Smooth muscle cell of the pulmonary artery (primary cell): ENCODE measurements around the gene AGR3. TPM values are rescaled to one million over a fixed set of nuclear protein-coding genes. Genes with fewer than 3 reads are reported as not detected.

ENCODE experiments used
- total RNA-seq: library from RNA; depleted of rRNA; stranded (reverse); fragments of >200 nt; gene quantifications from 2 replicates; pipeline ENCODE4 v1.2.3, GENCODE V29; 2014

AGR3 gene
- total RNA-seq = not detected in 2 replicates

GRCh38 chr7:16881844-16882243 is at the start of gene AGR3:
Gene AGR3 (minus strand): TSS chr7:16881983. CDS start chr7:16878618, 3,365 bp downstream.

Other genes with a start within 250 kb of the AGR3 start
- gene ANKMY2, start 236.2 kb downstream of the AGR3 start, total RNA-seq = 17.0 and 26.7 TPM in 2 replicates
- 35.0 and 43.5 TPM in 2 replicates for gene BZW2, start 235.8 kb downstream of the AGR3 start, total RNA-seq
- 5.8 and 6.9 TPM in 2 replicates for gene TSPAN13, start 128.2 kb downstream of the AGR3 start, total RNA-seq
- not detected in 2 replicates for gene AGR2, start 77.0 kb downstream of the AGR3 start, total RNA-seq